Stimulated activated naive CD8-positive, alpha-beta T cell treated with anti-CD3 and anti-CD28 coated beads, Interleukin-15, amount 100 ng/mL, for 72 hours (primary cell): Measurements from ENCODE around the gene ZNF511.

Experiments
- ATAC-seq: fragments of 150-1000 bp; cut with Tn5 transposase; 2 replicates; pipeline ENCODE4 v1.10.0; 2021; ENCODE audit warnings: mild to moderate bottlenecking, moderate library complexity
- DNase-seq, 2 donors: peaks; one replicate each; pipeline ENCODE4 v3.0.0; 2021 to 2022
- H3K27ac Mint-ChIP-seq, 2 donors: one replicate each; pipeline ENCODE4 v1.8.0; 2022; ENCODE audit warnings: mild to moderate bottlenecking in 2 of 2, mixed read lengths in 2 of 2, moderate library complexity in 2 of 2
- H3K27me3 Mint-ChIP-seq: one replicate; pipeline ENCODE4 v1.8.0; 2022; ENCODE audit warnings: mixed read lengths
- H3K4me1 Mint-ChIP-seq: one replicate; pipeline ENCODE4 v1.8.0; 2022; ENCODE audit warnings: mild to moderate bottlenecking, mixed read lengths
- H3K4me3 Mint-ChIP-seq, 2 donors: one replicate each; pipeline ENCODE4 v1.8.0; 2022; ENCODE audit warnings: mild to moderate bottlenecking in 2 of 2, mixed read lengths in 2 of 2, moderate library complexity in 1 of 2
- H3K9me3 Mint-ChIP-seq, 2 donors: one replicate each; pipeline ENCODE4 v1.8.0; 2022; ENCODE audit warnings: mixed read lengths in 2 of 2

Gene ZNF511

DNA sequence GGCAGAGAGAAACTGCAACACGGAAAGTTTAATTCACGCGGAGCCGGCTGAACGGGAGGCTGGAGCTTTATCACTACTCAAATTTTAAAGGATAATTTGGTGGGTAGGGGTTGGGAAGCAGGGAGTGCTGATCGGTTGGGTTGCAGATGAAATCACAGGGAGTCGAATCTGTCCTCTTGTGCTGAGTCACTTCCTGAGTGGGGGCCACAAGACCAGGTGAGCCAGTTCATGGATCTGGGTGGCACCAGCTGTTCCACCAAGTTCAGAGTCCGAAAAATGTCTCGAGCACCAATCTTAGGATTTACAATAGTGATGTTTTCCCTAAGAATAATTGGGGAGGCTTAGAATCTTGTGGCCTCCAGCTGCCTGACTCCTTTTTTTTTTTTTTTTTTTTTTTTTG lies 34.8 kb downstream of the ZNF511 start:
- no peak overlapping the region for H3K27ac Mint-ChIP-seq
- ATAC-seq (no peak), DNase-seq (no peak)
- H3K4me1 Mint-ChIP-seq = no peaks in the 10 kb centered on the region
- H3K4me3 Mint-ChIP-seq = no peak overlapping the region
- no peaks in the 10 kb centered on the region for H3K9me3 Mint-ChIP-seq
- peaks cover 48% of the 10 kb centered on the region for H3K27me3 Mint-ChIP-seq

DNA sequence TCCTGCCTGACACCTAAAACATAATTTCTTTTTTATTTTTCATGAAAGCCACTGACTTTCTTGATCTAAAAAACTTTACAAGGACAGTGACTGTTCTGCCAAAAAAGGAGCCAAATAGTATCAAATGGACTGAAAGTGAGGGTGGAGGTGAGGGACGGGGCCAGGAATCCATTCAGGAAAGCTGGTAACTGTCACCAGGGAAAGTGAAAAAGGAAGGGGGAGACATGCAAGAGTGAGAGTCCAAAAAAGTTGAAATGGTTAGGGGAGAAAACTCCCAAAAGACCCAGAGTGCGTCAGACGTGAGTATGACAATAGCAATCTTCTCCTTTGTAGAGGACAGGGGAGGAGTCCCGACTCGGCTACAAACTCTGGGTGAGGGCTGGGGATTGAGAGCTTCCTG lies 35.5 kb downstream of the ZNF511 start:
- H3K4me3 Mint-ChIP-seq = no peak overlapping the region
- H3K27ac Mint-ChIP-seq = no peak overlapping the region
- ATAC-seq (no peak), DNase-seq (no peak)
- no peaks in the 10 kb centered on the region for H3K4me1 Mint-ChIP-seq
- peaks cover 54% of the 10 kb centered on the region for H3K27me3 Mint-ChIP-seq
- no peaks in the 10 kb centered on the region for H3K9me3 Mint-ChIP-seq

- peaks cover 56% of the 10 kb centered on the region for H3K27me3 Mint-ChIP-seq
- no peaks in the 10 kb centered on the region for H3K4me1 Mint-ChIP-seq
- DNase-seq (no peak), ATAC-seq (peak; percentile 11)
- H3K9me3 Mint-ChIP-seq = no peaks in the 10 kb centered on the region
- no peak overlapping the region for H3K4me3 Mint-ChIP-seq
- no peak overlapping the region for H3K27ac Mint-ChIP-seq
Measured at GRCh38 chr10:133346413-133346812, 37.7 kb downstream of the ZNF511 start.

GRCh38 chr10:133347710-133348517 lies 39.2 kb downstream of the ZNF511 start:
- H3K4me3 Mint-ChIP-seq = no peak overlapping the region
- peaks cover 47% of the 10 kb centered on the region for H3K27me3 Mint-ChIP-seq
- H3K27ac Mint-ChIP-seq = no peak overlapping the region
- DNase-seq (no peak), ATAC-seq (no peak)
- H3K4me1 Mint-ChIP-seq = no peaks in the 10 kb centered on the region
- no peaks in the 10 kb centered on the region for H3K9me3 Mint-ChIP-seq

DNA sequence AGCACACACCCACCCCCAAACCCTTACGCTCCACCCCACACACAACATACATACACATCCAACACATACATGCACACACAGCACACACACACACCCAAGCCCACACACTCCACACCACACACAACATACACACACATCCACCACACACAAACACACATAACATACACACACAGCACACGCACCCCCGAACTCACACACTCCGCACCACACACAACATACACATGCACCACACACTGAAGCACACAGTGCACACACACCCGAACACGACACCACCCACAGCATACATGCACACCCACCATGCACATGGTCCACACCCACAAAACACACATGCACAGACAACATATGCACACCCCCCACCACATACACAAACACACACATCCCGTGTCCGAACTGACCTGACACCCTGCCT lies 40.5 kb downstream of the ZNF511 start:
- Mint-ChIP-seq H3K27ac (peak overlapping the region in 1 of 2 donors; percentile 19), H3K27me3 (peaks cover 37% of the 10 kb centered on the region), H3K4me1 (no peaks in the 10 kb centered on the region), H3K9me3 (no peaks in the 10 kb centered on the region), H3K4me3 (no peak overlapping the region)
- no peak for DNase-seq
- ATAC-seq = no peak

- no peak for DNase-seq
- H3K27me3 Mint-ChIP-seq = peaks cover 33% of the 10 kb centered on the region
- no peaks in the 10 kb centered on the region for H3K4me1 Mint-ChIP-seq
- no peaks in the 10 kb centered on the region for H3K9me3 Mint-ChIP-seq
- no peak overlapping the region for H3K27ac Mint-ChIP-seq
- H3K4me3 Mint-ChIP-seq = no peak overlapping the region
- no peak for ATAC-seq
Measured at GRCh38 chr10:133349577-133350011, 40.9 kb downstream of the ZNF511 start.

- Mint-ChIP-seq H3K27me3 (peaks cover 25% of the 10 kb centered on the region), H3K4me3 (no peak overlapping the region), H3K9me3 (no peaks in the 10 kb centered on the region), H3K4me1 (no peaks in the 10 kb centered on the region), H3K27ac (peak overlapping the region in 1 of 2 donors; percentile 48)
- DNase-seq (no peak), ATAC-seq (no peak)
Measured at GRCh38 chr10:133350283-133350949, 41.7 kb downstream of the ZNF511 start.

GRCh38 chr10:133350950-133351329 lies 42.2 kb downstream of the ZNF511 start:
- DNase-seq (no peak), ATAC-seq (no peak)
- no peaks in the 10 kb centered on the region for H3K9me3 Mint-ChIP-seq
- H3K27ac Mint-ChIP-seq = peak overlapping the region in 1 of 2 donors; percentile 48
- H3K4me3 Mint-ChIP-seq = no peak overlapping the region
- peaks cover 4% of the 10 kb centered on the region for H3K4me1 Mint-ChIP-seq
- H3K27me3 Mint-ChIP-seq = peaks cover 19% of the 10 kb centered on the region

DNA sequence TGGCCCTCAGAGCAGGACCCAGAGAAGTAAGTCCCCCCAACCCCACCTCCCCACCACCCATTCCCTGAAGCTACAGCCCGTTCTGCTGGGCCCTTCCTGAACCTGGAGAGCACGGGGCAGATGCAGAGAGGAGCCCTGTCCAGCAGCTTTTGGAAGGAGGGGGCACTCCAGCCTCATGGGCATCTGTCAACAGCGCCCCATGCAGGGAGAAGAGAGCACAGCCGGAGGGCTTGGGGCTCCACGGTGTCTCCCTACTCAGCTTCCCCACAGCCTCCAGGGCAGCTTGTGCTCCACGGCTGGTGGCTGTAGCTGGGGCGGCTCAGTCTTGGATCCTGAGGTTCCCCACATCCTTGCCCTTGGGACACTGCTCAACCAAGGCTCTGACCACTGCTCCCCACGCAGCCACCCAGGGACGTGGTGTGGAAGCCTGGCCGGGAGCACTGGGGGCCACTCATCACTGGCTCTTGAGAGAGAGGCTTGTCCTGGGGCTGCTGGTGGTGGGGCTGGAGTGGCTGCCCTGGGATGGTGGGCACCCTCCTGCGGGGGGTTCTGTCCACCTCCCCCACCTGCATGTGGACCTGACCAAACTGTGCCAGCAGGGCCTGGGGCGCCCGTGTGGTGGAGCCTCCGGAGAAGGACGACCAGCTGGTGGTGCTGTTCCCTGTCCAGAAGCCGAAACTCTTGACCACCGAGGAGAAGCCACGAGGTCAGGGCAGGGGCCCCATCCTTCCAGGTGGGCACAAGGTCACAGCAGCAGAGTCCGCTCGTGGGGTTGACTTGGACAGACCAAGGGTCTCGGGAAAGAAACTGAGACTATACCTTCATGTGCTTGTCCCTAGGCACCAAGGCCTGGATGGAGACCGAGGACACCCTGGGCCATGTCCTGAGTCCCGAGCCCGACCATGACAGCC lies 42.9 kb downstream of the ZNF511 start:
- H3K4me1 Mint-ChIP-seq = peaks cover 10% of the 10 kb centered on the region
- no peak for ATAC-seq
- no peaks in the 10 kb centered on the region for H3K9me3 Mint-ChIP-seq
- no peak overlapping the region for H3K27ac Mint-ChIP-seq
- no peak overlapping the region for H3K4me3 Mint-ChIP-seq
- no peak for DNase-seq
- peaks cover 12% of the 10 kb centered on the region for H3K27me3 Mint-ChIP-seq

GRCh38 chr10:133353202-133353959 lies 44.7 kb downstream of the ZNF511 start:
- ATAC-seq (no peak), DNase-seq (no peak)
- no peak overlapping the region for H3K27ac Mint-ChIP-seq
- peaks cover 9% of the 10 kb centered on the region for H3K27me3 Mint-ChIP-seq
- H3K4me1 Mint-ChIP-seq = peaks cover 10% of the 10 kb centered on the region
- no peak overlapping the region for H3K4me3 Mint-ChIP-seq
- no peaks in the 10 kb centered on the region for H3K9me3 Mint-ChIP-seq

GRCh38 chr10:133353988-133354605 lies 45.4 kb downstream of the ZNF511 start:
- ATAC-seq (no peak), DNase-seq (no peak)
- peaks cover 5% of the 10 kb centered on the region for H3K27me3 Mint-ChIP-seq
- H3K9me3 Mint-ChIP-seq = no peaks in the 10 kb centered on the region
- H3K27ac Mint-ChIP-seq = no peak overlapping the region
- peaks cover 10% of the 10 kb centered on the region for H3K4me1 Mint-ChIP-seq
- H3K4me3 Mint-ChIP-seq = no peak overlapping the region

DNA sequence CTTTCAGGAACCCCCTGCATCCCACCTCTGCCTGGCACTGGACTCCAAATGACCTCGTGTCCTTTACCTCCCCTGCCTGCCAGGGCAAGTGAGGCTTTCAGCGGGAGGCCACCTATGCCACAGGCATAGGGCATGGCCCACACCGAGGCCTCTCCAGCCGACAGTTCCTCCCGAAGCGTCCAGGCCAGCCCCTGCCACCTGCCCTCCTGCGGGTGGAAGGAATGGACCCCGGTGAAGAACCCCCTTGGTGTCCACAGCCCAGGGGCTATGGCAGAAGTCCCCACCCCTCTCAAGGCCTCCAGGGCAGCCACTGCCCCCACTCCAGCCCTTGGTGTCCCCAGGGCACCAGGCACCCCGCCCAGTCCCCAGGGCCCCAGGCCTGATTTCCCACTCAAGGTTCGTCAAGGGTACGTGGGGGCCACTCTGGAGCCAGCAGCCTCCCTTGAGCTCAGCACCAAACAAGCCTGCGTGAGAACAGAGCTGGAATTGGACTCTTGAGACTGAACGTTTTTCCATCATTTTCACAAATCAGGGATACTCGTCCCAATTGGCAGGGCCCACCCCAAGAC lies 46.0 kb downstream of the ZNF511 start:
- DNase-seq = no peak
- Mint-ChIP-seq H3K27ac (no peak overlapping the region), H3K27me3 (no peaks in the 10 kb centered on the region), H3K9me3 (no peaks in the 10 kb centered on the region), H3K4me3 (no peak overlapping the region), H3K4me1 (peaks cover 10% of the 10 kb centered on the region)
- ATAC-seq = no peak

GRCh38 chr10:133355266-133355665 lies 46.6 kb downstream of the ZNF511 start:
- H3K4me3 Mint-ChIP-seq = no peak overlapping the region
- H3K9me3 Mint-ChIP-seq = no peaks in the 10 kb centered on the region
- no peak for DNase-seq
- peaks cover 10% of the 10 kb centered on the region for H3K4me1 Mint-ChIP-seq
- ATAC-seq = no peak
- H3K27me3 Mint-ChIP-seq = no peaks in the 10 kb centered on the region
- no peak overlapping the region for H3K27ac Mint-ChIP-seq

DNA sequence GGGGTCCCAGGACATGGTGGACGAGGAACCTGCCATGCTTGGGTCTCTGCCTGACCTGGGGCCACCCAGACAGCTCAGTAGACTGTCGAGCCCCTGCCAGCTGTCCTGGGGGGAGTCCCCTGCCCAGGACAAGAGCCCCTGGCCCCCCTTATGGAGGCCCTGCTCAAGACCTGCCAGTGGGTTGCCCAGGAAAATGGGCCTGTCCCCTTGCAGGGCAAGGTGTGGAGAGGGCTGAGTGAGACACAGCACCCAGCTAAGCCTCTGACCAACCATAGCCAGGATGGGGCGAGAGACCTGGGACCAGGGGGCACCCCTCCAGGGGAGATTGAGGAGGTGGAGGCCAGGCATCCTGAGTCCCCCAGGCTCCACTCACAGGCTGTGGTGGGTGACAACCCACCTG lies 47.3 kb downstream of the ZNF511 start:
- Mint-ChIP-seq H3K4me1 (peaks cover 10% of the 10 kb centered on the region), H3K27me3 (no peaks in the 10 kb centered on the region), H3K9me3 (no peaks in the 10 kb centered on the region), H3K27ac (no peak overlapping the region), H3K4me3 (peak overlapping the region; percentile 72 to 80)
- ATAC-seq (no peak), DNase-seq (no peak)
